Uterus (tissue), 4 donors: ENCODE results near the gene AIFM3. TPM values are rescaled to one million over a fixed set of nuclear protein-coding genes. Genes with fewer than 3 reads are reported as not detected.

Experiments
- DNase-seq, 2 donors: peaks; one replicate each; pipeline ENCODE4 v3.0.0-alpha.2; 2019 to 2020
- H3K27ac ChIP-seq, 2 donors: fragments of 200-600 bp; sonication (generic); 1 replicate in 1 of 2; 2 replicates in 1 of 2; pipeline ENCODE4 v1.5.1; 2016 to 2018
- H3K27me3 ChIP-seq, 2 donors: fragments of 200-600 bp; sonication (generic); one replicate each; pipeline ENCODE4 v1.5.1; 2018 to 2019; ENCODE audit warnings: control low read depth in 1 of 2
- H3K36me3 ChIP-seq, 2 donors: fragments of 200-600 bp; sonication (generic); one replicate each; pipeline ENCODE4 v1.5.1; 2019; ENCODE audit warnings: control low read depth in 1 of 2
- H3K4me1 ChIP-seq, 2 donors: fragments of 200-600 bp; sonication (generic); one replicate each; pipeline ENCODE4 v1.5.1; 2018 to 2019; ENCODE audit warnings: control low read depth in 1 of 2
- H3K4me3 ChIP-seq, 2 donors: fragments of 200-600 bp; sonication (generic); 1 replicate in 1 of 2; 2 replicates in 1 of 2; pipeline ENCODE4 v1.5.1; 2018 to 2019; ENCODE audit warnings: mild to moderate bottlenecking in 1 of 2
- H3K9me3 ChIP-seq, 2 donors: fragments of 200-600 bp; sonication (generic); one replicate each; pipeline ENCODE4 v1.5.1; 2019; ENCODE audit warnings: control low read depth in 1 of 2
- CTCF ChIP-seq, 4 experiments: fragments of 200-600 bp in 2 of 4; fragments of 450-650 bp in 2 of 4; sonication (generic) in 2 of 4; IDR thresholded peaks; one replicate each; pipeline ENCODE4 v1.5.1; 2016 to 2019; ENCODE audit warnings: antibody characterized with exemption in 4 of 4, mild to moderate bottlenecking in 2 of 4, moderate library complexity in 1 of 4
- POLR2A ChIP-seq, 2 donors: fragments of 450-650 bp; IDR thresholded peaks; one replicate each; pipeline ENCODE4 v1.6.1; 2016; ENCODE audit warnings: antibody characterized with exemption in 2 of 2, mild to moderate bottlenecking in 1 of 2, moderate library complexity in 1 of 2
- intact Hi-C: fragments of 100-400 bp; cut with DNase I; formaldehyde crosslinking; loops from one replicate; pipeline ENCODE4 v1.15.1; 2023; ENCODE audit warnings: low total_unique reads
- total RNA-seq, 4 donors: library from RNA; depleted of rRNA in 3 of 4; stranded (reverse); fragments of >200 nt in 3 of 4; gene quantifications; one replicate each; pipeline versions ENCODE4 v1.1.0 to v1.2.4, GENCODE V29; 2014 to 2023
- donor health status: DM: yes; HTN: yes; CAD: no.

AIFM3 gene
- total RNA-seq, 4 donors from 2014 or later, result 3.2 to 3.4 TPM; not detected in 2

GRCh38 chr22:20975541-20976290 lies 8.7 kb downstream of the AIFM3 start:
- Histone ChIP-seq H3K4me1 (no peaks in the 10 kb centered on the region), H3K9me3 (no peaks in the 10 kb centered on the region), H3K27me3 (no peaks in the 10 kb centered on the region), H3K36me3 (no peaks in the 10 kb centered on the region), H3K27ac (no peak overlapping the region), H3K4me3 (no peak overlapping the region)
- DNase-seq, result no peak
- intact Hi-C loops, result no loop called here
- TF ChIP-seq POLR2A (IDR thresholded peaks at IDR 0.05) (no peak), CTCF (IDR thresholded peaks at IDR 0.05) (no peak)

GRCh38 chr22:20976291-20976877 lies 9.3 kb downstream of the AIFM3 start:
- Histone ChIP-seq H3K27me3 (no peaks in the 10 kb centered on the region), H3K9me3 (no peaks in the 10 kb centered on the region), H3K4me1 (peaks cover 0 to 6% of the 10 kb centered on the region in 2 donors), H3K27ac (no peak overlapping the region), H3K36me3 (no peaks in the 10 kb centered on the region), H3K4me3 (no peak overlapping the region)
- TF ChIP-seq POLR2A (IDR thresholded peaks at IDR 0.05) (no peak), CTCF (IDR thresholded peaks at IDR 0.05) (no peak)
- intact Hi-C loops, result no loop called here
- no peak for DNase-seq

DNA sequence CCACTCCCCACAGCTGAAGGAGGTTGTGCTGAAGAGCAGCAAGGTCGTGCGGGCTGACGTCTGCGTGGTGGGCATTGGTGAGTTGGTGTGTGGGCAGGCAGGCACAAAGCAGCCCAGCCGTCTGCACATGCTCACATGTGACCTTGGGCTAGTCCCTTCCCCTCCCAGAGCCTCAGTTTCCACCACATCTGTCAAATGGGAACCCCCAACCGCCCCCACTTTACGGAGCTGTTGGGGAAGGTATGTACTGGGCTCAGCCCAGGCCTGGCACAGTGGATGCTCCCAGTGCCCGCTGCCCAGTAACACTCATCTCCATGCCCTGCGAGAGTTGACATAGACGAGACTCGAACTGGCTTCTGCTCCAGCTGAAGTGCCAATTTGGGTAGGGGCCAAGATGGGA lies 10.0 kb downstream of the AIFM3 start:
- Histone ChIP-seq H3K9me3 (no peaks in the 10 kb centered on the region), H3K4me3 (no peak overlapping the region), H3K27me3 (no peaks in the 10 kb centered on the region), H3K4me1 (peaks cover 0 to 8% of the 10 kb centered on the region in 2 donors), H3K36me3 (no peaks in the 10 kb centered on the region), H3K27ac (no peak overlapping the region)
- TF ChIP-seq CTCF (IDR thresholded peaks at IDR 0.05), result no peak
- TF ChIP-seq POLR2A (IDR thresholded peaks at IDR 0.05), result no peak
- DNase-seq, result no peak
- intact Hi-C loops, result no loop called here

DNA sequence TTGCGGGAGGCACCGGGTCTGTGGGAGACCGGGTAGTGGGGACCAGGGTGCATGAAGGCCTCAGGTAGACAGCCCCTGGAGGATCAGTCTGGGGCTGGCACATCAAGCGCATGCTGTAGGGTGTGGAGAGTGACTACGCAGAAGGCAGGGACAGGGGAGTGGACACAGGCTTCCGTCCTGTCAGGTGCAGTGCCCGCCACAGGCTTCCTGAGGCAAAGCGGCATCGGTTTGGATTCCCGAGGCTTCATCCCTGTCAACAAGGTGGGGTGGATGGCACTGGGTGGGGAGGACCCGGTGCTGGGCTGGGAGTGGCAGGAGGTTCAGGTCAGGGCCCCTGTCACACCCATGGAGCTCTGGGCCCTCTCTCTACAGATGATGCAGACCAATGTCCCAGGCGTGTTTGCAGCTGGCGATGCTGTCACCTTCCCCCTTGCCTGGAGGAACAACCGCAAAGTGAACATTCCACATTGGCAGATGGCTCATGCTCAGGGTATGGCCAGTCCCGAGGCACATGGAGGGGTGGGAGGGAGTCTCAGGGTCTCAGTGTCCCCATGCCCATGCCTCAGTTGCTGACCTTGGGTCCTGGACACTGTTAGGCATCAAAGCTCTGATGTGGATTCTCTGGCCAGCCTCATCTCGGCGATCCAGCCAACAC lies 10.6 kb downstream of the AIFM3 start:
- DNase-seq, result no peak
- no peaks in the 10 kb centered on the region for H3K36me3 ChIP-seq
- TF ChIP-seq POLR2A (IDR thresholded peaks at IDR 0.05) (no peak), CTCF (IDR thresholded peaks at IDR 0.05) (no peak)
- H3K9me3 ChIP-seq, result no peaks in the 10 kb centered on the region
- no peak overlapping the region for H3K27ac ChIP-seq
- H3K27me3 ChIP-seq, result no peaks in the 10 kb centered on the region
- peaks cover 0 to 8% of the 10 kb centered on the region in 2 donors for H3K4me1 ChIP-seq
- H3K4me3 ChIP-seq, result no peak overlapping the region
- intact Hi-C loops, result no loop called here

GRCh38 chr22:20978419-20978818 lies 11.4 kb downstream of the AIFM3 start:
- no peak for DNase-seq
- intact Hi-C loops, result no loop called here
- H3K4me1 ChIP-seq, result peaks cover 0 to 15% of the 10 kb centered on the region in 2 donors

More at GRCh38 chr22:20978419-20978818, 11.4 kb downstream of the AIFM3 start:
- no peak overlapping the region for H3K4me3 ChIP-seq
- TF ChIP-seq CTCF (IDR thresholded peaks at IDR 0.05) (no peak), POLR2A (IDR thresholded peaks at IDR 0.05) (no peak)
- H3K27ac ChIP-seq, result no peak overlapping the region
- H3K27me3 ChIP-seq, result no peaks in the 10 kb centered on the region
- H3K36me3 ChIP-seq, result no peaks in the 10 kb centered on the region
- no peaks in the 10 kb centered on the region for H3K9me3 ChIP-seq
